Measurements from ENCODE around the gene SLC2A13. TPM values are rescaled to one million over a fixed set of nuclear protein-coding genes. Genes with fewer than 3 reads are reported as not detected.

Gene SLC2A13
- total RNA-seq, 1 experiment from 2014 or later: 15.3 TPM

GRCh38 chr12:40065636-40066035 is 40.2 kb downstream of the SLC2A13 start:
- DNase-seq (ENCODE audit: low spot score): no peak
- ATAC-seq: no peak
- ChIA-PET CTCF (interaction anchor here (1.5 kb wide), 1 partner anchor 54 kb away, joined by 5 read pairs; no protein-coding TSS in a partner anchor), POLR2A (no interaction called here)
- H3K4me1 Mint-ChIP-seq: peaks cover 6% of the 10 kb centered on the region
- no peaks in the 10 kb centered on the region for H3K27me3 Mint-ChIP-seq (ENCODE audit: low read depth)
- H3K27ac Mint-ChIP-seq: no peak overlapping the region
- no peak for TF ChIP-seq ZNF138 (CRISPR knock-in tag; conservative IDR thresholded peaks at IDR 0.05)
- TF ChIP-seq STAT6 (CRISPR knock-in tag; conservative IDR thresholded peaks at IDR 0.05; ENCODE audit: low read depth): no peak
- no peak for TF ChIP-seq GRHL2 (CRISPR knock-in tag; IDR thresholded peaks at IDR 0.05; ENCODE audit: insufficient replicate concordance, severe bottlenecking)
- TF ChIP-seq ZNF121 (CRISPR knock-in tag; IDR thresholded peaks at IDR 0.05): no peak
- no peak overlapping the region for H3K4me3 Mint-ChIP-seq
- no peaks in the 10 kb centered on the region for H3K36me3 Mint-ChIP-seq
- no peaks in the 10 kb centered on the region for H3K9me3 Mint-ChIP-seq

GRCh38 chr12:40063414-40063813 is 42.5 kb downstream of the SLC2A13 start:
- no peaks in the 10 kb centered on the region for H3K36me3 Mint-ChIP-seq
- ChIA-PET CTCF (interaction anchor here (0.6 to 2.1 kb wide), 2 partner anchors 45 to 52 kb away, joined by 3 to 5 read pairs; no protein-coding TSS in a partner anchor), POLR2A (interaction anchor here (0.7 kb wide), 1 partner anchor 1106 kb away, joined by 3 read pairs; no protein-coding TSS in a partner anchor)
- H3K4me3 Mint-ChIP-seq: no peak overlapping the region
- H3K4me1 Mint-ChIP-seq: peaks cover 6% of the 10 kb centered on the region
- DNase-seq (ENCODE audit: low spot score): no peak
- ATAC-seq: no peak
- TF ChIP-seq ZNF121 (CRISPR knock-in tag; IDR thresholded peaks at IDR 0.05) (no peak), EMX1 (CRISPR knock-in tag; IDR thresholded peaks at IDR 0.05) (no peak), OVOL2 (CRISPR knock-in tag; IDR thresholded peaks at IDR 0.05; ENCODE audit: borderline replicate concordance) (no peak), CREB1 (CRISPR knock-in tag; IDR thresholded peaks at IDR 0.05) (no peak), ERG (CRISPR knock-in tag; IDR thresholded peaks at IDR 0.05) (no peak), SMAD3 (CRISPR knock-in tag; IDR thresholded peaks at IDR 0.05; ENCODE audit: borderline replicate concordance) (no peak), TP53 (CRISPR knock-in tag; IDR thresholded peaks at IDR 0.05) (no peak), CTCF (IDR thresholded peaks at IDR 0.05) (no peak), JUN (CRISPR knock-in tag; IDR thresholded peaks at IDR 0.05) (no peak), CREM (CRISPR knock-in tag; IDR thresholded peaks at IDR 0.05) (no peak), ESRRA (CRISPR knock-in tag; IDR thresholded peaks at IDR 0.05; ENCODE audit: borderline replicate concordance) (no peak), HMGXB4 (CRISPR knock-in tag; IDR thresholded peaks at IDR 0.05) (no peak), CDX4 (CRISPR knock-in tag; IDR thresholded peaks at IDR 0.05; ENCODE audit: borderline replicate concordance) (no peak), PREB (CRISPR knock-in tag; IDR thresholded peaks at IDR 0.05; ENCODE audit: borderline replicate concordance) (no peak), ATF2 (CRISPR knock-in tag; IDR thresholded peaks at IDR 0.05; ENCODE audit: borderline replicate concordance, low read depth) (no peak)
- H3K9me3 Mint-ChIP-seq: no peaks in the 10 kb centered on the region
- H3K27me3 Mint-ChIP-seq (ENCODE audit: low read depth): no peaks in the 10 kb centered on the region
- H3K27ac Mint-ChIP-seq: no peak overlapping the region
